Uterus (tissue), 2 donors: Measurements from ENCODE around the gene MACC1.

Source experiments
- CTCF ChIP-seq, 4 experiments: fragments of 200-600 bp in 2 of 4; fragments of 450-650 bp in 2 of 4; sonication (generic) in 2 of 4; IDR thresholded peaks; one replicate each; pipeline ENCODE4 v1.5.1; 2016 to 2019; ENCODE audit warnings: antibody characterized with exemption in 4 of 4, mild to moderate bottlenecking in 2 of 4, moderate library complexity in 1 of 4
- POLR2A ChIP-seq, 2 donors: fragments of 450-650 bp; IDR thresholded peaks; one replicate each; pipeline ENCODE4 v1.6.1; 2016; ENCODE audit warnings: antibody characterized with exemption in 2 of 2, mild to moderate bottlenecking in 1 of 2, moderate library complexity in 1 of 2

DNA sequence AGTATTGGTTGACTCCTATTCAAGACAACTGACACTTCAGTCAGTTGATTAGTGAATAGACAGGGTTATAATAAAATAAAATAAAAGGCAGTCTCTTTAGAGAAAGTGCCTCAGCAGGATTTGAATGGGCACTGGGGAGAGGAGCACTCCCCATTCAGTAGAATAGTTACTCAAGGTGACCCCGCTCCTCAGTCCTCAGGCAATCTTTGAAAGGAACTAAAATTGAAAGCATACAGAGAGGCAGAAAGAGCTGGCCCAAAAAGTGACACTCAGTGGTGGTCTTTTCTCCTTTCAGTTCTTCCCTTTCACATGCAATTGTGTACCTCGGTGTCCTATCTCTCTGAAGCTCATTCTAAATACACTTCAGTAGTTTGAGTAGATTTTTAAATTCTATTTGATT, 47.4 kb upstream of the MACC1 start:
- TF ChIP-seq CTCF (IDR thresholded peaks at IDR 0.05) (no peak), POLR2A (IDR thresholded peaks at IDR 0.05) (no peak)
